GM21515 (cell line): ENCODE results near the gene KDM3B.
A peak's percentile ranks its signal among the peaks of the same experiment; 100 is the strongest.
"Not testable (repeated sequence)": the region's sequence is repeated elsewhere in the genome, so short reads cannot be mapped to it uniquely, and the experiment has no call there.

Experiments used
- ATAC-seq: cut with Tn5 transposase; IDR thresholded peaks from one replicate; pipeline ENCODE4 v1.9.1; 2021; ENCODE audit not compliant: unreplicated experiment

The KDM3B gene

DNA sequence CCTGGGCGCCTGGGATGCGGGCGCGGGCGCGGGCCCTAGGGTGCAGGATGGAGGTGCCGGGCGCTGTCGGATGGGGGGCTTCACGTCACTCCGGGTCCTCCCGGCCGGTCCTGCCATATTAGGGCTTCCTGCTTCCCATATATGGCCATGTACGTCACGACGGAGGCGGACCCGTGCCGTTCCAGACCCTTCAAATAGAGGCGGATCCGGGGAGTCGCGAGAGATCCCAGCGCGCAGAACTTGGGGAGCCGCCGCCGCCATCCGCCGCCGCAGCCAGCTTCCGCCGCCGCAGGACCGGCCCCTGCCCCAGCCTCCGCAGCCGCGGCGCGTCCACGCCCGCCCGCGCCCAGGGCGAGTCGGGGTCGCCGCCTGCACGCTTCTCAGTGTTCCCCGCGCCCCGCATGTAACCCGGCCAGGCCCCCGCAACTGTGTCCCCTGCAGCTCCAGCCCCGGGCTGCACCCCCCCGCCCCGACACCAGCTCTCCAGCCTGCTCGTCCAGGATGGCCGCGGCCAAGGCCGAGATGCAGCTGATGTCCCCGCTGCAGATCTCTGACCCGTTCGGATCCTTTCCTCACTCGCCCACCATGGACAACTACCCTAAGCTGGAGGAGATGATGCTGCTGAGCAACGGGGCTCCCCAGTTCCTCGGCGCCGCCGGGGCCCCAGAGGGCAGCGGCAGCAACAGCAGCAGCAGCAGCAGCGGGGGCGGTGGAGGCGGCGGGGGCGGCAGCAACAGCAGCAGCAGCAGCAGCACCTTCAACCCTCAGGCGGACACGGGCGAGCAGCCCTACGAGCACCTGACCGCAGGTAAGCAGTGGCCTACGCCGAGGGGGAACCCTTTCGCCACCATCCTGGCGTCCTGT lies 113.0 kb downstream of the KDM3B start, which contains the start of gene EGR1:
TSS of gene EGR1 (plus strand) at position 219 of the 864 bp plus-strand sequence. CDS start at position 502, 283 bp downstream.
- peak; percentile 52 for ATAC-seq

DNA sequence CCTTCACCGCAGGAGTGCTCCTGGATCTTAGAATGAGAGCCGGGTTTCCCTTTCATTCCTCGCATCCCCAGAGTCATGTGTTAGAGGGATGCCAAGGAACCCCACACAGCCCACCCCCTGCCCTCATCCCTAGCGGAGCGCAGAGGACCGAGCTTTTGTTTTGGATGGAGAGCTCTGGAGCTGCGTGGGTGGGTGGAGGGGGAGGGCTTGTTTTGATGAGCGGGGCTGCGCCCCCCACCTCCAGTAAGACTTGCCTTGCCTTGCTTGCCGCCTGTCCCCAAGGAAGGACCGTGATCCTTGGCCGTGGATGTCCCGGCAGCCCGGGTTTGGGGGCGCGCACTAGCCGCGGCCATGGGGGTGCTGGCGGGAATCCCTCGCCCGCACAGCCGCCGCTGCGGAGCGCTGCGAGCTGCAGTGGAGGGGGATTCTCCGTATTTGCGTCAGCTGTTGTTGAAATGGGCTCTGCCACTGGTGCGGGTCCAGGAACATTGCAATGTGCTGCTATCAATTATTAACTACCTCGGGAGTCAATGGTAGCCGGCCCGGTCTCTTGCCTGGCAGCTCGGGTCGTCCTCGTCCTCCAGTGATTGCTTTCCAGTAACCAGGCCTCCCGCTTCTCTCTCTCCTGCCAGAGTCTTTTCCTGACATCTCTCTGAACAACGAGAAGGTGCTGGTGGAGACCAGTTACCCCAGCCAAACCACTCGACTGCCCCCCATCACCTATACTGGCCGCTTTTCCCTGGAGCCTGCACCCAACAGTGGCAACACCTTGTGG lies 113.8 kb downstream of the KDM3B start:
- ATAC-seq = no peak

DNA sequence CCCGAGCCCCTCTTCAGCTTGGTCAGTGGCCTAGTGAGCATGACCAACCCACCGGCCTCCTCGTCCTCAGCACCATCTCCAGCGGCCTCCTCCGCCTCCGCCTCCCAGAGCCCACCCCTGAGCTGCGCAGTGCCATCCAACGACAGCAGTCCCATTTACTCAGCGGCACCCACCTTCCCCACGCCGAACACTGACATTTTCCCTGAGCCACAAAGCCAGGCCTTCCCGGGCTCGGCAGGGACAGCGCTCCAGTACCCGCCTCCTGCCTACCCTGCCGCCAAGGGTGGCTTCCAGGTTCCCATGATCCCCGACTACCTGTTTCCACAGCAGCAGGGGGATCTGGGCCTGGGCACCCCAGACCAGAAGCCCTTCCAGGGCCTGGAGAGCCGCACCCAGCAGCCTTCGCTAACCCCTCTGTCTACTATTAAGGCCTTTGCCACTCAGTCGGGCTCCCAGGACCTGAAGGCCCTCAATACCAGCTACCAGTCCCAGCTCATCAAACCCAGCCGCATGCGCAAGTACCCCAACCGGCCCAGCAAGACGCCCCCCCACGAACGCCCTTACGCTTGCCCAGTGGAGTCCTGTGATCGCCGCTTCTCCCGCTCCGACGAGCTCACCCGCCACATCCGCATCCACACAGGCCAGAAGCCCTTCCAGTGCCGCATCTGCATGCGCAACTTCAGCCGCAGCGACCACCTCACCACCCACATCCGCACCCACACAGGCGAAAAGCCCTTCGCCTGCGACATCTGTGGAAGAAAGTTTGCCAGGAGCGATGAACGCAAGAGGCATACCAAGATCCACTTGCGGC lies 114.6 kb downstream of the KDM3B start:
- ATAC-seq = no peak

DNA sequence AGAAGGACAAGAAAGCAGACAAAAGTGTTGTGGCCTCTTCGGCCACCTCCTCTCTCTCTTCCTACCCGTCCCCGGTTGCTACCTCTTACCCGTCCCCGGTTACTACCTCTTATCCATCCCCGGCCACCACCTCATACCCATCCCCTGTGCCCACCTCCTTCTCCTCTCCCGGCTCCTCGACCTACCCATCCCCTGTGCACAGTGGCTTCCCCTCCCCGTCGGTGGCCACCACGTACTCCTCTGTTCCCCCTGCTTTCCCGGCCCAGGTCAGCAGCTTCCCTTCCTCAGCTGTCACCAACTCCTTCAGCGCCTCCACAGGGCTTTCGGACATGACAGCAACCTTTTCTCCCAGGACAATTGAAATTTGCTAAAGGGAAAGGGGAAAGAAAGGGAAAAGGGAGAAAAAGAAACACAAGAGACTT lies 115.2 kb downstream of the KDM3B start:
- no peak for ATAC-seq

DNA sequence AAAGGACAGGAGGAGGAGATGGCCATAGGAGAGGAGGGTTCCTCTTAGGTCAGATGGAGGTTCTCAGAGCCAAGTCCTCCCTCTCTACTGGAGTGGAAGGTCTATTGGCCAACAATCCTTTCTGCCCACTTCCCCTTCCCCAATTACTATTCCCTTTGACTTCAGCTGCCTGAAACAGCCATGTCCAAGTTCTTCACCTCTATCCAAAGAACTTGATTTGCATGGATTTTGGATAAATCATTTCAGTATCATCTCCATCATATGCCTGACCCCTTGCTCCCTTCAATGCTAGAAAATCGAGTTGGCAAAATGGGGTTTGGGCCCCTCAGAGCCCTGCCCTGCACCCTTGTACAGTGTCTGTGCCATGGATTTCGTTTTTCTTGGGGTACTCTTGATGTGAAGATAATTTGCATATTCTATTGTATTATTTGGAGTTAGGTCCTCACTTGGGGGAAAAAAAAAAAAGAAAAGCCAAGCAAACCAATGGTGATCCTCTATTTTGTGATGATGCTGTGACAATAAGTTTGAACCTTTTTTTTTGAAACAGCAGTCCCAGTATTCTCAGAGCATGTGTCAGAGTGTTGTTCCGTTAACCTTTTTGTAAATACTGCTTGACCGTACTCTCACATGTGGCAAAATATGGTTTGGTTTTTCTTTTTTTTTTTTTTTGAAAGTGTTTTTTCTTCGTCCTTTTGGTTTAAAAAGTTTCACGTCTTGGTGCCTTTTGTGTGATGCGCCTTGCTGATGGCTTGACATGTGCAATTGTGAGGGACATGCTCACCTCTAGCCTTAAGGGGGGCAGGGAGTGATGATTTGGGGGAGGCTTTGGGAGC lies 115.9 kb downstream of the KDM3B start:
- ATAC-seq = no peak

DNA sequence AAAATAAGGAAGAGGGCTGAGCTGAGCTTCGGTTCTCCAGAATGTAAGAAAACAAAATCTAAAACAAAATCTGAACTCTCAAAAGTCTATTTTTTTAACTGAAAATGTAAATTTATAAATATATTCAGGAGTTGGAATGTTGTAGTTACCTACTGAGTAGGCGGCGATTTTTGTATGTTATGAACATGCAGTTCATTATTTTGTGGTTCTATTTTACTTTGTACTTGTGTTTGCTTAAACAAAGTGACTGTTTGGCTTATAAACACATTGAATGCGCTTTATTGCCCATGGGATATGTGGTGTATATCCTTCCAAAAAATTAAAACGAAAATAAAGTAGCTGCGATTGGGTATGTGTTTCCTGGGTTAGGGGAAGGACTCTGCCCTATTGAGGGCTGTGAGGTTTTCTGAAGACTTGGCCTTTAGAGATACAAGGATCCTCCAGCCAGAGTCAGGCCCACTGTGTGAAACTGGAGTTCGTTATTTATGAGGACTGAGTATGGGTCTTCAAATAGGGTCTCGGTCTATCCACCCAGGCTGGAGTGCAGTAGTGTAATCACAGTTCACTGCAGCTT lies 116.6 kb downstream of the KDM3B start:
- ATAC-seq = no peak

DNA sequence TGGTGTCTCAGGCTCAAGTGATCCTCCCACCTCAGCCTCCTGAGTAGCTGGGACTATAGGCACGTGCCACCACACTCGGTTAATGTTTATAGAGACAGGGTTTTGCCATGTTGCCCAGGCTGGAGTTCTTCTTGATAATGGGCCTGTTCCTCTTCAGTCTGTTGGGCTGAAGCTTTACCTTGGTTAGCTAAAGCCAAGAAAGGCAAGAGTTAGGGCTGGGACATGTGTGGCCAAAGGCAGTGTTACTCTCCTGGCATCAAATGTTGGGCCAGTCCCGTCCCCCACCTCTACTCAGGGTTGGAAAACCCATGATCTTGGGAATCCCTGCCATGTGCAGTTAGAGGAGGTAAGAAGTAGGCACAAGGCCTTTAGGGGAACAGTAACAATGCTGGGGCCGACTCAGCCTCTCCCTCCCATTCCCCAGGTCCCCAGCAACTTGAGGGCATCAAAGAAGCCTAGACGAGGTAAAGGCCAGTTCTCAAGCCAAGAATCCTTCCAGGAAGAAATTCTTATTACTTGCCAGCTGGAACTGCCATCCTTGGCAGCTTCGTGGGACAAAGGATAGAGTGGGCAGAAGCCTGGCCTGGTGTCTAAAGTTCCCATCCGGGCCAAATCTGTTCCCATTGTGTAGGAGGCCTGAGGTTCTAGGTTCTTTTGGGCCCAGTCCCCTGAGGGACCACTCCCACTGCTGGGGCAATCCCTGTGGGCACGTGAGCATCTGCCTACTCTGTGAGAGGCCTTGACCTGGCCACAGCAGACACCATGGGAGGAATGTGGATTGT lies 117.2 kb downstream of the KDM3B start:
- no peak for ATAC-seq

DNA sequence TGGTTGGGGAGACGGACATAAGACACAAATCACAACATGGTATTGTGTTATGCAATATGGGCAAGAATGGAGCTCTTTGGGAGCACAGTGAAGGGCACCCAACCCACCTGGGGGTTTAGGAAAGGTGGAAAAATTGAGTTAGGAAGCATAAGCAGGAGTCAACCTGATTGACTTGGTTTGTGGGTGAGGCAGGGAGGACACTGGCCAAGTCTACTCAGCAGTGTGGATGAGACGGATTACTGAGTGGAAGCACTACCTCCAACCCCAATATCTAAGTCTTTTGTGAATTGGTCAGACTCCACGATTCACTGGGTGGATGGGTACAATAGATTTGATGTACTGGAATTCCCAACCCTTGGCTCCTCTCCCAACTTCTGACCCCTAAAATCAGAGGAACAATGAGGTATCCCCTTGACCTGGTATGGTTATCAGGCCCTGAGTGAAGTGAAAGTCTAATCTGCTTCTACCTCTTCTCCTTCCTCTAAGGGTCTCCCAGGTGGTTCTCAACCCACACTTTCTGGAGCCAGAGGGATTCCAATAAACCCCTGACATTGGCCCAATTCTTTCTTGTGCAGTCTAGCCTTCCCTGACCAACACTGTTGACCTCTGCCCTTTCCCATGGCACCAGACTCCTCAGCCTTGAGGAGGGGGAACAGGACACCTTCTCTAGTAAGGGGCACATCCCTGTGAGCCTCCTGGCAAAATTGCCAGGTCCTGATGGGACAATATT lies 118.0 kb downstream of the KDM3B start:
- ATAC-seq = no peak

DNA sequence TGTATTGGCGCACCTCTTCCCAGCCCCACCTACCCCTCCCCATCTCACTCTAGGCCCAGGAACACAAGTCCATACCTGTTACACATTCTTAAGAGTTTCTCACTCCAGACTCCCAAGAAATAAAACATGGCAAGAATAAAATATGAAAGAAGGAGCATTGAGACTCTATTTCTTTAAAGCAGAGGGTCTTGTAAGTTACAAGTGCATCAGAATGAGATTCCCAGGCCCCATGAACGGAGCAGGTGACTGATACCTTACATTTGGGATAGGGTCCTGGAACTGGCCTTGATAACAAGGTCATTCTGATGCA lies 118.5 kb downstream of the KDM3B start:
- no peak for ATAC-seq

DNA sequence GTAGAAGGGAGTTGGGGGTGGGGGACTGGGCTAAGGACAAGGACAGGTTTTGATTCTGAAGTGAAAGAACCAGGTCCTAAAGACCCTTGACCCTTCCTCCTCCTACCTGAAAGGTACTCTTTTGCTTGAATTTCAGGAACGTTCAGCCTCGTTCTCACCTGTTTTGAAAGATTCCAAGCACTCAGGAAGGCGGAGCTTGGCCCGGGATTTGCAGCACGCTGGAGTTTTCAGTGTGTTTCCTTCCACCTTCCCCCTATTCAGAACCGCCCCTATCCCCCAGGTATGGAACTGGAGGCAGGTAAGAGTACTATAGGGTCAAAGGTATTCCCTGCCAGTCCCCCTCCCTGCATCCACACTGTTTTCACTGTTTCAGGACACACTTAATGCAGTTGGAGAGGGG lies 119.9 kb downstream of the KDM3B start:
- ATAC-seq = no peak

DNA sequence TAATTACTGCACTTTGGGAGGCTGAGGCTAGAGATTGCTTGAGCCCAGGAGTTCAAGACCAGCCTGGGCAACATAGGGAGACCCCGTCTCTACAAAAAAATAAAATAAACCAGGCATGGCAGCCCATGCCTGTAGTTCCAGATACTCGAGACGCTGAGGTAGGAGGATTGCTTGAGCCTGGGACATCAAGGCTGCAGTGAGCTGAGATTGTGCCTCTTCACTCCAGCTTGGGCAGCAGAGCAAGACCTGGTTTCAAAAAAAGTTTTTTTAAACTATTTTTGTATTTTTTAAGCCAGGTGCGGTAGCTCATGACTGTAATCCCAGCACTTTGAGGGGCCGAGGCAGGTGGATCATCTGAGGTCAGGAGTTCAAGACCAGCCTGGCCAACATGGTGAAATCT lies 120.7 kb downstream of the KDM3B start:
- ATAC-seq = not testable (repeated sequence)

DNA sequence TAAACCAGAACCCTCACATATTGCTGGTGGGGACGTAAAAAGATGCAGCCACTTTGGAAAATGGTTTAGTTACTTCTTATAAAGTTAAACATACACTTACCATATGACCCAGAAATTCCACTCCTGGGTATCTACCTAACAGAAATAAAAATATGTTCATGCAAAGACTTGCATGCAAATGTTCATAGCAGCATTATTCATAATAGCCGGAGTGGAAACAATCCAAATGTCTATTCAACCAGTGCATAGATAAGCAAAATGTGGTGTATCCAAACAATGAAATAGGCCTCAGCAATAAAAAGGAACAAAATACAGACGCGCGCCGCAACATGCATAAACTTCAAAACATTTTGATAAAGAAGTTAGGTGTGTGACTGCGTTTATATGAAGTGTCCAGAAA lies 124.4 kb downstream of the KDM3B start:
- no peak for ATAC-seq

DNA sequence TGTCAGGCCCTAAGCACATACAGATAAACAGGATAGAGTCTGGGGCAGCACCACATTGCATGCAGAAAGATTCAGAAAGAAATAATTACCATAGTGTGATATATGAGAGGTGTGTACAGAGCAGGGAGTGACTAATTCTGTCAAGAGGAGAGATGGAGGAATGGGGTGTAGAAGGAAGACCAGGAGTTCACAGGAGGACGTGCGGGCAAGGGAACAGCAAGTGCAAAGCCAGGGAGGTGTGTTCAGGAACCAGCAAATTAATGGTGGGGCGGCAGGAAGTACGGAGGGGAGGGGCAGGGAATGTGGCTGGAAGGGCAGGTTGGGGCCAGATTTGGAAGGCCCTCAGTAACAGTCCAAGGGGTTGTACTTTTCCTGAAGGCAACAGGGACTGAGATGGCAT lies 130.2 kb downstream of the KDM3B start:
- no peak for ATAC-seq
